ENCODE data around the gene SLC1A2. TPM values are rescaled to one million over a fixed set of nuclear protein-coding genes. Genes with fewer than 3 reads are reported as not detected.

Gene SLC1A2
- total and polyA plus RNA-seq, 2 experiments from 2014 or later, result 0.70 to 2.8 TPM

GRCh38 chr11:35464308-35464707 lies 45.0 kb upstream of the SLC1A2 start:
- H2AFZ ChIP-seq, result no peak overlapping the region
- ATAC-seq, result peak; percentile 55; the same call in 2 of the 3 replicates
- no peaks in the 10 kb centered on the region for H3K27me3 Mint-ChIP-seq (ENCODE audit: insufficient read depth, low read depth, poor library complexity)
- H3K79me2 ChIP-seq (replicated peaks; ENCODE audit: insufficient read depth), result no peaks in the 10 kb centered on the region
- H3F3A ChIP-seq (replicated peaks; ENCODE audit: low read depth), result no peaks in the 10 kb centered on the region
- TF ChIP-seq EZH2phosphoT487 (IDR thresholded peaks at IDR 0.05; ENCODE audit: unreplicated experiment), result no peak
- no peak for TF ChIP-seq ZNF114 (CRISPR knock-in tag; IDR thresholded peaks at IDR 0.05)
- TF ChIP-seq ZNF462 (CRISPR knock-in tag; IDR thresholded peaks at IDR 0.05), result no peak
- TF ChIP-seq REST (IDR thresholded peaks at IDR 0.05; ENCODE audit: unreplicated experiment), result no peak
- TF ChIP-seq, protein P1, sequence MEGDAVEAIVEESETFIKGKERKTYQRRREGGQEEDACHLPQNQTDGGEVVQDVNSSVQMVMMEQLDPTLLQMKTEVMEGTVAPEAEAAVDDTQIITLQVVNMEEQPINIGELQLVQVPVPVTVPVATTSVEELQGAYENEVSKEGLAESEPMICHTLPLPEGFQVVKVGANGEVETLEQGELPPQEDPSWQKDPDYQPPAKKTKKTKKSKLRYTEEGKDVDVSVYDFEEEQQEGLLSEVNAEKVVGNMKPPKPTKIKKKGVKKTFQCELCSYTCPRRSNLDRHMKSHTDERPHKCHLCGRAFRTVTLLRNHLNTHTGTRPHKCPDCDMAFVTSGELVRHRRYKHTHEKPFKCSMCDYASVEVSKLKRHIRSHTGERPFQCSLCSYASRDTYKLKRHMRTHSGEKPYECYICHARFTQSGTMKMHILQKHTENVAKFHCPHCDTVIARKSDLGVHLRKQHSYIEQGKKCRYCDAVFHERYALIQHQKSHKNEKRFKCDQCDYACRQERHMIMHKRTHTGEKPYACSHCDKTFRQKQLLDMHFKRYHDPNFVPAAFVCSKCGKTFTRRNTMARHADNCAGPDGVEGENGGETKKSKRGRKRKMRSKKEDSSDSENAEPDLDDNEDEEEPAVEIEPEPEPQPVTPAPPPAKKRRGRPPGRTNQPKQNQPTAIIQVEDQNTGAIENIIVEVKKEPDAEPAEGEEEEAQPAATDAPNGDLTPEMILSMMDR (conservative IDR thresholded peaks at IDR 0.05; ENCODE audit: low read depth in 2 of 2), result peak; percentile 20 to 54; a peak in 2 of 4 replicates
- TF ChIP-seq POLR2AphosphoS5 (IDR thresholded peaks at IDR 0.05; ENCODE audit: low read depth), result no peak
- H3K36me3 Mint-ChIP-seq (ENCODE audit: low read depth), result no peaks in the 10 kb centered on the region
- H3K27ac Mint-ChIP-seq, result no peak overlapping the region
- H3K36me3 ChIP-seq (ENCODE audit: insufficient read depth), result no peaks in the 10 kb centered on the region
- DNase-seq (ENCODE audit: low spot score), result no peak
- H3K27me3 ChIP-seq (ENCODE audit: insufficient read depth), result no peaks in the 10 kb centered on the region
- H3K9me3 Mint-ChIP-seq, result no peaks in the 10 kb centered on the region
- peaks cover 6% of the 10 kb centered on the region; the same call in 1 of the 2 replicates for H3K4me1 ChIP-seq (ENCODE audit: insufficient read depth)
- H3K4me3 ChIP-seq, result no peak overlapping the region
- no peak overlapping the region for H3K27ac ChIP-seq (ENCODE audit: low read depth)
- H3K4me2 ChIP-seq, result no peak overlapping the region
- H3K9me2 ChIP-seq (ENCODE audit: insufficient read depth), result no peaks in the 10 kb centered on the region
- no peak overlapping the region for H3K4me3 Mint-ChIP-seq
- no peaks in the 10 kb centered on the region for H4K20me1 ChIP-seq (replicated peaks; ENCODE audit: insufficient read depth)
- H3K4me1 Mint-ChIP-seq, result peaks cover 8% of the 10 kb centered on the region

Measured in GM23338 (cell line).